HepG2 (cell line): Measurements from ENCODE around the gene CUL4B. TPM values are rescaled to one million over a fixed set of nuclear protein-coding genes. Genes with fewer than 3 reads are reported as not detected.
A peak's percentile ranks its signal among the peaks of the same experiment; 100 is the strongest.

ENCODE experiments used
- ARNT2 ChIP-seq: sonication (generic); formaldehyde crosslinking; IDR thresholded peaks from 2 replicates; pipeline ENCODE4 v1.8.0; 2022; ENCODE audit warnings: mild to moderate bottlenecking, low read depth, missing genetic modification reagents, moderate library complexity
- CBX5 ChIP-seq: sonication (generic); formaldehyde crosslinking; IDR thresholded peaks from 2 replicates; pipeline ENCODE4 v1.4.0; 2020; ENCODE audit warnings: missing genetic modification reagents, borderline replicate concordance
- CHCHD3 ChIP-seq: sonication (generic); formaldehyde crosslinking; IDR thresholded peaks from 2 replicates; pipeline ENCODE4 v1.8.0; 2022; ENCODE audit warnings: mild to moderate bottlenecking, missing genetic modification reagents, moderate library complexity
- DMTF1 ChIP-seq: sonication (generic); formaldehyde crosslinking; IDR thresholded peaks from 2 replicates; pipeline ENCODE4 v1.4.0; 2020; ENCODE audit warnings: mild to moderate bottlenecking, missing genetic modification reagents
- FLYWCH1 ChIP-seq: sonication (generic); formaldehyde crosslinking; IDR thresholded peaks from 2 replicates; pipeline ENCODE4 v1.8.1; 2023; ENCODE audit warnings: mild to moderate bottlenecking, missing genetic modification reagents
- FOXA1 ChIP-seq, 2 experiments: fragments of 450-650 bp in 1 of 2; sonication (generic) in 1 of 2; formaldehyde crosslinking in 1 of 2; IDR thresholded peaks; 2 replicates each; pipeline versions ENCODE4 v1.4.0 to v1.6.1; 2016 to 2020; ENCODE audit warnings: missing genetic modification reagents in 1 of 2
- FOXP1 ChIP-seq, 2 experiments: fragments of 450-650 bp in 1 of 2; IDR thresholded peaks; 2 replicates each; pipeline ENCODE4 v1.6.1; 2017 to 2018; ENCODE audit warnings: antibody characterized with exemption in 1 of 2
- HMGXB3 ChIP-seq: sonication (generic); formaldehyde crosslinking; IDR thresholded peaks from 2 replicates; pipeline ENCODE4 v1.4.0; 2020; ENCODE audit warnings: missing genetic modification reagents, borderline replicate concordance
- IRF1 ChIP-seq: sonication (generic); formaldehyde crosslinking; IDR thresholded peaks from 2 replicates; pipeline ENCODE4 v1.4.0; 2020; ENCODE audit warnings: low read depth, mild to moderate bottlenecking, missing genetic modification reagents
- MTA3 ChIP-seq: sonication (generic); formaldehyde crosslinking; IDR thresholded peaks from 2 replicates; pipeline ENCODE4 v1.4.0; 2020; ENCODE audit warnings: missing genetic modification reagents
- MTF1 ChIP-seq: sonication (generic); formaldehyde crosslinking; IDR thresholded peaks from 2 replicates; pipeline ENCODE4 v1.5.0; 2020; ENCODE audit warnings: missing genetic modification reagents
- MYPOP ChIP-seq: sonication (generic); formaldehyde crosslinking; IDR thresholded peaks from 2 replicates; pipeline ENCODE4 v1.8.1; 2023; ENCODE audit warnings: mild to moderate bottlenecking, moderate library complexity, missing genetic modification reagents
- MZF1 ChIP-seq: sonication (generic); formaldehyde crosslinking; IDR thresholded peaks from 2 replicates; pipeline ENCODE4 v1.8.1; 2023; ENCODE audit warnings: mild to moderate bottlenecking, missing genetic modification reagents, borderline replicate concordance
- SMC3 ChIP-seq: IDR thresholded peaks from 2 replicates; pipeline ENCODE4 v1.6.1; 2011; ENCODE audit warnings: low read length, improper control_type of control experiment
- ZNF234 ChIP-seq: sonication (generic); formaldehyde crosslinking; conservative IDR thresholded peaks from 2 replicates; pipeline ENCODE4 v1.5.1; 2020; ENCODE audit warnings: mild to moderate bottlenecking, missing genetic modification reagents
- ZNF484 ChIP-seq: sonication (generic); formaldehyde crosslinking; IDR thresholded peaks from 2 replicates; pipeline ENCODE4 v1.5.1; 2020; ENCODE audit warnings: mild to moderate bottlenecking, low read depth, missing genetic modification reagents, borderline replicate concordance
- ZNF513 ChIP-seq: sonication (generic); formaldehyde crosslinking; conservative IDR thresholded peaks from 2 replicates; pipeline ENCODE4 v1.5.0; 2020; ENCODE audit warnings: missing genetic modification reagents
- ZNF616 ChIP-seq: sonication (generic); formaldehyde crosslinking; IDR thresholded peaks from 2 replicates; pipeline ENCODE4 v1.5.0; 2020; ENCODE audit warnings: low read depth, mild to moderate bottlenecking, missing genetic modification reagents
- ZNF773 ChIP-seq: sonication (generic); formaldehyde crosslinking; IDR thresholded peaks from 2 replicates; pipeline ENCODE4 v1.4.0; 2020; ENCODE audit warnings: missing genetic modification reagents, borderline replicate concordance
- polyA plus RNA-seq, 8 experiments: library from polyadenylated mRNA; depleted of rRNA in 3 of 8; stranded (reverse) in 7 of 8; unstranded in 1 of 8; fragments of >200 nt; fragmentation: Illumina TruSeq in 4 of 8; extraction: Trizol in 4 of 8; gene quantifications; 2 replicates each; pipeline versions ENCODE4 v1.2.1 to v1.2.3, GENCODE V29; 2011 to 2016; ENCODE audit warnings: low read depth in 4 of 8, missing spikeins in 1 of 8, mixed read lengths in 1 of 8; ENCODE audit not compliant: insufficient read depth in 1 of 8
- total RNA-seq, 5 experiments: library from RNA; depleted of rRNA; stranded (reverse); fragments of >200 nt; fragmentation: Illumina TruSeq; extraction: Trizol; gene quantifications; 2 replicates each; pipeline ENCODE4 v1.2.3, GENCODE V29; 2016; ENCODE audit warnings: low read depth in 1 of 5

Gene CUL4B
- total and polyA plus RNA-seq, 2 of the 13 experiments (the other 11 are each of a cell fraction or from before 2014, with no cell fraction given), result 21.6 to 28.5 TPM

GRCh38 chrX:120560842-120561633 is at the start of gene CUL4B (continued):
- TF ChIP-seq HMGXB3 (CRISPR knock-in tag) (no peak), ZNF484 (CRISPR knock-in tag) (no peak), MYPOP (CRISPR knock-in tag) (no peak), IRF1 (CRISPR knock-in tag) (no peak), ZNF773 (CRISPR knock-in tag) (no peak), MTF1 (CRISPR knock-in tag) (no peak), SMC3 (no peak), FOXA1 (IDR thresholded peaks at IDR 0.05) (no peak), FOXA1 (CRISPR knock-in tag; IDR thresholded peaks at IDR 0.05) (peak; percentile 77), ZNF513 (CRISPR knock-in tag) (no peak), CBX5 (CRISPR knock-in tag) (no peak), ZNF234 (CRISPR knock-in tag) (no peak), ZNF616 (CRISPR knock-in tag) (no peak), FOXP1 (IDR thresholded peaks at IDR 0.05) (no peak), FOXP1 (CRISPR knock-in tag; IDR thresholded peaks at IDR 0.05) (peak; percentile 7; the same call in 1 of the 2 replicates), MTA3 (CRISPR knock-in tag) (no peak), ARNT2 (peak; percentile 50; the same call in 1 of the 2 replicates), FLYWCH1 (CRISPR knock-in tag) (no peak), DMTF1 (CRISPR knock-in tag) (no peak), MZF1 (CRISPR knock-in tag) (no peak), CHCHD3 (CRISPR knock-in tag) (no peak)
